ENCODE results near the gene COL19A1. TPM values are rescaled to one million over a fixed set of nuclear protein-coding genes. Genes with fewer than 3 reads are reported as not detected.

COL19A1 gene
- total and polyA plus RNA-seq, 2 of the 13 experiments (the other 11 are each of a cell fraction or from before 2014, with no cell fraction given) = not detected

- TF ChIP-seq YY1 (IDR thresholded peaks at IDR 0.05; ENCODE audit: insufficient read depth, insufficient replicate concordance, low read depth, low read length) (no peak), PLRG1 (conservative IDR thresholded peaks at IDR 0.05) (no peak), ZNF501 (CRISPR knock-in tag; IDR thresholded peaks at IDR 0.05) (no peak), ZNF264 (CRISPR knock-in tag; IDR thresholded peaks at IDR 0.05) (no peak), KDM2A (CRISPR knock-in tag; IDR thresholded peaks at IDR 0.05; ENCODE audit: borderline replicate concordance, low read depth) (no peak), FOXM1 (CRISPR knock-in tag; IDR thresholded peaks at IDR 0.05) (no peak)
These were observed 66.9 kb downstream of the COL19A1 start (continued) for GRCh38 chr6:69933239-69933638.

- FAIRE-seq (no peak), ATAC-seq (no peak), DNase-seq (ENCODE audit: low spot score) (no peak)
- intact Hi-C loops (cut with micrococcal nuclease; ENCODE audit: unreplicated experiment) (no loop called here), in situ Hi-C loops (cut with HindIII; ENCODE audit: extremely low pct_ligation_motif_present, low pct_unique_long_range_greater_than_20kb) (no loop called here)
- no peak overlapping the region for H2AFZ ChIP-seq (ENCODE audit: low read length)
- H3K27ac ChIP-seq (ENCODE audit: extremely low read length, insufficient read depth, low read length) = no peak overlapping the region
- no peak overlapping the region for H3K4me3 ChIP-seq (replicated peaks in 1 of 3; ENCODE audit: insufficient read depth in 1 of 3, low read depth in 2 of 3, low read length in 3 of 3)
- H3K36me3 ChIP-seq (replicated peaks in 1 of 2; ENCODE audit: control insufficient read depth in 1 of 2, insufficient read depth in 2 of 2, low read length in 2 of 2) = no peaks in the 10 kb centered on the region
- H3K9me3 ChIP-seq (ENCODE audit: low read length) = no peaks in the 10 kb centered on the region
- no peaks in the 10 kb centered on the region for H3K4me1 ChIP-seq (ENCODE audit: insufficient read depth, low read length)
- no TSS peak for BruUV-seq (replicated peaks)
- H3K4me2 ChIP-seq (ENCODE audit: low read depth, low read length) = no peak overlapping the region
- ChIA-PET CTCF (ENCODE audit: low intra/inter-chr PET ratio, low total read pairs) (no interaction called here), POLR2A (no interaction called here)
- WGBS (ENCODE audit: low lambda C conversion rate) = 0% methylated on average over 1 of the region's 1 CpG
- H4K20me1 ChIP-seq (ENCODE audit: insufficient read depth, low read length) = no peaks in the 10 kb centered on the region
- no peak overlapping the region for H3K9ac ChIP-seq (ENCODE audit: insufficient read depth, low read depth, low read length)
- TF ChIP-seq ZSCAN12 (CRISPR knock-in tag; IDR thresholded peaks at IDR 0.05) = no peak
- no peak for TF ChIP-seq MTF2 (CRISPR knock-in tag; IDR thresholded peaks at IDR 0.05; ENCODE audit: borderline replicate concordance)
- TF ChIP-seq ATAD3A (CRISPR knock-in tag; IDR thresholded peaks at IDR 0.05) = no peak
- TF ChIP-seq IRF9 (CRISPR knock-in tag; IDR thresholded peaks at IDR 0.05; ENCODE audit: borderline replicate concordance) = no peak
- no peak for TF ChIP-seq SOX6 (IDR thresholded peaks at IDR 0.05)
- no peak for TF ChIP-seq SOX6 (CRISPR knock-in tag; IDR thresholded peaks at IDR 0.05)
- TF ChIP-seq ZNF660 (CRISPR knock-in tag; IDR thresholded peaks at IDR 0.05; ENCODE audit: borderline replicate concordance, low read depth) = no peak
- no peak for TF ChIP-seq CCDC6 (CRISPR knock-in tag; IDR thresholded peaks at IDR 0.05)
- TF ChIP-seq DNMT1 (CRISPR knock-in tag; IDR thresholded peaks at IDR 0.05) = no peak
- no peak for TF ChIP-seq RORA (CRISPR knock-in tag; IDR thresholded peaks at IDR 0.05)
- no peaks in the 10 kb centered on the region for H3K27me3 ChIP-seq (ENCODE audit: control insufficient read depth in 1 of 2, insufficient read depth in 2 of 2, low read length in 2 of 2)
- no peaks in the 10 kb centered on the region for H3K79me2 ChIP-seq (ENCODE audit: insufficient read depth, low read length)
These were observed 68.7 kb downstream of the COL19A1 start for GRCh38 chr6:69935079-69935478.
